ENCODE data around the gene MTFR1L.
"Not testable (repeated sequence)": the region's sequence is repeated elsewhere in the genome, so short reads cannot be mapped to it uniquely, and the experiment has no call there.

MTFR1L gene

DNA sequence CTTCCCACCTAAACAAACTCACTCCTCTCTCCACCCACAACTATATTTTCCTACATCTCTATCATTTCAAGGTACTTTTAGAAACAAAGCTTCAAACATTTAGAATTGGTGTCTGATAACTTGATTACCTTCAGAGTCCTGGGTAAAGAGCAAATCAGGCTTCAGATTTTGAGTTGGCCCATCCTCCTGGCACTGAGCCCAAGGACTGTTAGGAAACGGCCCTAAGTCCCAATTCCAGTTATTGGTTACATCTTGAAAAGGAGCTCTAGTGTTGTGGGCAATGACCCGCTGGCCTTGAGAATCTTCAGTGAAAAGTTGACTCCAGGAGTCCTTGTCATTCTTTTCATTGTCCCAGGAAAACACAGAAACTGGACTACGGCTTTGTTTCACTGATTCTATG lies 15.1 kb downstream of the MTFR1L start:
- no peak for DNase-seq (ENCODE audit: low read depth)
- no peak overlapping the region for H3K4me3 ChIP-seq (ENCODE audit: control insufficient read depth, low read depth, low read length)
- TF ChIP-seq, protein P1, sequence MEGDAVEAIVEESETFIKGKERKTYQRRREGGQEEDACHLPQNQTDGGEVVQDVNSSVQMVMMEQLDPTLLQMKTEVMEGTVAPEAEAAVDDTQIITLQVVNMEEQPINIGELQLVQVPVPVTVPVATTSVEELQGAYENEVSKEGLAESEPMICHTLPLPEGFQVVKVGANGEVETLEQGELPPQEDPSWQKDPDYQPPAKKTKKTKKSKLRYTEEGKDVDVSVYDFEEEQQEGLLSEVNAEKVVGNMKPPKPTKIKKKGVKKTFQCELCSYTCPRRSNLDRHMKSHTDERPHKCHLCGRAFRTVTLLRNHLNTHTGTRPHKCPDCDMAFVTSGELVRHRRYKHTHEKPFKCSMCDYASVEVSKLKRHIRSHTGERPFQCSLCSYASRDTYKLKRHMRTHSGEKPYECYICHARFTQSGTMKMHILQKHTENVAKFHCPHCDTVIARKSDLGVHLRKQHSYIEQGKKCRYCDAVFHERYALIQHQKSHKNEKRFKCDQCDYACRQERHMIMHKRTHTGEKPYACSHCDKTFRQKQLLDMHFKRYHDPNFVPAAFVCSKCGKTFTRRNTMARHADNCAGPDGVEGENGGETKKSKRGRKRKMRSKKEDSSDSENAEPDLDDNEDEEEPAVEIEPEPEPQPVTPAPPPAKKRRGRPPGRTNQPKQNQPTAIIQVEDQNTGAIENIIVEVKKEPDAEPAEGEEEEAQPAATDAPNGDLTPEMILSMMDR (conservative IDR thresholded peaks at IDR 0.05; ENCODE audit: control insufficient read depth, insufficient read depth, low read depth, low read length), result no peak

DNA sequence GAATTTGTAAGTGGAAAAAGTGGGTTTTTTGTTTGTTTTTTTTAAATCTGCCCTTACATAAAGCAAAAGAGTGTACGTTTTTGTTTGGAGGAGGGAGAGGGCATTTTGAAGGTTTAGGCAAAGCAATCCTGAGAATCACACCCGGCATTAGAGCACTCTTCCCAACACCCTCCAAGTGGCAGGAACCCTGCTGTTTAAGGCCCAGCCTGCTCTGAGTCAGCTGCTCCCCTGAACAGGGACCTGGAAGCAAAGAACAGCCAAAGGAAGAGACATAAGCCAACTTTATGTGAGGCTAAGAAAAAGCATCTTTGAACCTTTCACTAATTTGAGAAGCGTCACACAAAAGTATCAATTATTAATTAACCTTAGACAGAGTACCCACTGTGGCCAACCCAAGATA lies 16.9 kb downstream of the MTFR1L start:
- TF ChIP-seq, protein P1 (conservative IDR thresholded peaks at IDR 0.05; ENCODE audit: control insufficient read depth, insufficient read depth, low read depth, low read length), result no peak
- H3K4me3 ChIP-seq (ENCODE audit: control insufficient read depth, low read depth, low read length), result no peak overlapping the region
- DNase-seq (ENCODE audit: low read depth), result no peak

DNA sequence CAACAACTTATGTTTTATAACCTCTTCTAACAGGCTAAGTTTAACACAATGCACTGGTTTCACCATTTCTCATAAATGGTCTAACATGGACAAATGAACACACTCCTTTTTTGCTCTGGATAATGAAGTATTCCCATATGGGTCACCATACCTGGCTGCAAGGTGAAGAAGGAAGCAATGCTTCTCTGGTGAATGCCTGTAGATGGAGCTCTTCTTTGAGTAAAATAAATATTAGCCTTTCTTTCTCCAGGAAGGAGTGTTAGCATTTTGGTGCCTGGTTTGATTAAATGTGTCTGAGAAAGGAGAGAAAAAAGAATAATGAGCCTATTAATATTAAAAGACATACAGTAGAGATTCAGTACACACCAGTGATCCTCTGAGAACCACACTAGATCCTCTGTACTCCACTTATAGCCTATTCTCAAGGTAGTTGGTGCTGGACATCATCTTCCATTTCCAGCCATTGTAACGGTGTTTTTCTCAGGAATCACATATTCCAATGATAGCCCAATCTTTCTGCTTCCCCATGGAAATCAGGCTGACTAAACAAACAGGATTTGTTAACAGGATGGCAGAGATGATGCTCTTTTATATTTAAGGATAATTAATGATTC lies 17.6 kb downstream of the MTFR1L start:
- no peak for DNase-seq (ENCODE audit: low read depth)
- TF ChIP-seq, protein P1 (conservative IDR thresholded peaks at IDR 0.05; ENCODE audit: control insufficient read depth, insufficient read depth, low read depth, low read length), result peak; percentile 36
- no peak overlapping the region for H3K4me3 ChIP-seq (ENCODE audit: control insufficient read depth, low read depth, low read length)

DNA sequence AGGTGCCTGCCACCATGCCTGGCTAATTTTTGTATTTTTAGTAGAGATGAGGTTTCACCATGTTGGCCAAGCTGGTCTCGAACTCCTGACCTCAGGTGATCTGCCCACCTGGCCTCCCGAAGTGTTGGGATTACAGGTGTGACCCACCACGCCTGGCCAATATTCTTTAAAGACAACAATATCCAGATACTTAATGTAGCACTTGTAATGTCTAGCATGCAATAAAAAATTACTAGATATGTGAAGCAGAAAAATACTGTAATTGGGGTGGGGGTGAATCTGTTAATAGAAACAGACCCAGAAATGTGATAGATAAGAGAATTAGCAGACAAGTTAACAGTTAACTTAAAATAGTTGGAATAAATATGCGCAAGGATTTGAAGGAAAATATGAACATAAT lies 20.1 kb downstream of the MTFR1L start:
- not testable (repeated sequence) for H3K4me3 ChIP-seq (ENCODE audit: control insufficient read depth, low read depth, low read length); DNase-seq (ENCODE audit: low read depth)

DNA sequence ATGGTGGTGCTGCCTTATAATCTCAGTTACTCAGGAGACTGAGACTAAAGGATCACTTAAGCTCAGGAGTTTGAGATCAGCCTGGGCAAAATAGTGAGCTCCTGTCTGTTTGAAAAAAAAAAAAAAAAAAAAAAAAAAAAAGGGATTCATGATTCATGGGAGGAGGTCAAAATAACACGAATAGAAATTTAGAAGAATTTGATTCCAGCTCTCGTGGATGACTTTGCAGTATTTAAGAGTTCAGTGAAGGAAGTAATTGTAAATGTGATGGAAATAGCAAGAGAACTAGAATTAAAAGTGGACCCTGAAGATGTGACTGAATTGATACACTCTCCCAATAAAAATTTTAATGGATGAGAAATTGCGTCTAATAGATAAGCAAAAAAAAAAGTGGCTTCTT lies 23.7 kb downstream of the MTFR1L start:
- no peak for DNase-seq (ENCODE audit: low read depth)
- TF ChIP-seq, protein P1 (conservative IDR thresholded peaks at IDR 0.05; ENCODE audit: control insufficient read depth, insufficient read depth, low read depth, low read length), result no peak
- H3K4me3 ChIP-seq (ENCODE audit: control insufficient read depth, low read depth, low read length), result no peak overlapping the region

DNA sequence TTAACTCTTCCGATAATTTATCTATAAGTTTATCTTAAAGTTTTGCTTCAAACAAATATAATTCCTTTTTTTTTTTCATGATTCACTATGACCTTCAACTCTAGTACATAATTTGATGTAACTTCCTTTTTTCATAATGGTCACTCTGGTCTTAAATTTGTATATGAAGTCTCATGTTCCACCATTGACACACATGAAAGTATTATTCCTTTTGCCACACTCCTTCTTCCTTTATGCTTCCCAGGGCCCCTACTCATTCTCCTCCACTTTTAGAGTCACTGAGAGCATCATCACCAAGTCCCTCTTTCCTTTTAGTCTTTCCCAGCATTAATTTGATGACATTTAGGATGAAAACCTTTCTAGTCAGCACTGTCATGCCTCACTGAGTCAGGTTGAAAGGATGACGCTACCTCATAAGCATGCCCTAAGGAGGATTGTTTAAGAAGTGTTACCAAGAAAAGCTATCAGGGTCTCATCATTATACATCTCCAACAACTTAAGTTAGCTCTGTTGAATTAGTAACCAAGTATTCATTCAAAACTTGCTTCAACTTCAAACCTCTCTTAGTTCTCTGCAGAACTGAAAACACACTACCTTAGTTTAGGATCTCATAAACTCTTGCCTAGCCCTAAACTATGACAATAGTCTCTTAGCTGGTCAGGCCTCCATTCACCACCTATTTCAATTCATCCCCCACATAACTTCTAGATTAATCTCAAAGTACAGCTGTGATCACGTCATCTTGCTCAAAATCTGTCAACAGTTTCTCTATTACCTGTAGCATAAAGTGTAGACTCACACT lies 25.0 kb downstream of the MTFR1L start:
- TF ChIP-seq, protein P1 (conservative IDR thresholded peaks at IDR 0.05; ENCODE audit: control insufficient read depth, insufficient read depth, low read depth, low read length), result no peak
- DNase-seq (ENCODE audit: low read depth), result no peak

DNA sequence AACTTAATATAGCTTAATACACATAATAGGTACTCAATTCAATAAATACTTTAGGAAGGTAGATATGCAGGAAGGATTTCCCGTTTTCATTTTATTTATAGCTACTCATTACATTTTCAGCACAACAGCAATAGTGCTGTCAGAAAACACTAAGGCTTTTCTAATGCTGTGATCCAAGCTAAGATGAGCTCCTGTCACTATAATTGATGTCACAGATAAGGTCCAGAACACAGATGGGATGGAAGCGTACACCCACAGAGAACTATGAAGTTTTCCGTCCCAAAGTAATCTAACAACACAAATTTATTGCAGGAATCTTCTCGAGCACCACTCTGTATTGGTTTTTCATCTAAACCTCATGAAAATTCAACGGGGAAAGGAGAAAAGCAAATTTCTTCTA lies 25.9 kb downstream of the MTFR1L start:
- no peak for DNase-seq (ENCODE audit: low read depth)
- H3K4me3 ChIP-seq (ENCODE audit: control insufficient read depth, low read depth, low read length), result no peak overlapping the region
- TF ChIP-seq, protein P1 (conservative IDR thresholded peaks at IDR 0.05; ENCODE audit: control insufficient read depth, insufficient read depth, low read depth, low read length), result no peak

More for the DNA sequence above, 25.0 kb downstream of the MTFR1L start:
- no peak overlapping the region for H3K4me3 ChIP-seq (ENCODE audit: control insufficient read depth, low read depth, low read length)
